ENCODE measurements around the gene IFNK.
"Not testable (repeated sequence)": the region's sequence is repeated elsewhere in the genome, so short reads cannot be mapped to it uniquely, and the experiment has no call there.

IFNK gene

GRCh38 chr9:27497883-27498417 lies 26.1 kb upstream of the IFNK start:
- ChIA-PET CTCF (interaction anchor here (0.7 to 1.2 kb wide), 2 partner anchors 8 to 14 kb away, joined by 3 read pairs; no protein-coding TSS in a partner anchor), POLR2A (no interaction called here)
- Histone ChIP-seq H3K9me3 (ENCODE audit: control insufficient read depth, insufficient read depth, low read depth, low read length) (no peaks in the 10 kb centered on the region), H3K4me3 (ENCODE audit: low read depth, low read length) (no peak overlapping the region), H3K36me3 (ENCODE audit: control insufficient read depth in 2 of 2, insufficient read depth in 1 of 2, low read length in 2 of 2) (no peaks in the 10 kb centered on the region), H3K4me1 (ENCODE audit: control insufficient read depth, insufficient read depth, low read length) (peaks cover 11% of the 10 kb centered on the region), H3K27ac (ENCODE audit: extremely low read depth, low read depth, low read length) (no peak overlapping the region)
- TF ChIP-seq ZNF221 (tag by site-specific recombination; IDR thresholded peaks at IDR 0.05; ENCODE audit: borderline replicate concordance) = no peak
- no peak for TF ChIP-seq ZNF585B (tag by site-specific recombination; IDR thresholded peaks at IDR 0.05)
- TF ChIP-seq ZNF202 (tag by site-specific recombination; IDR thresholded peaks at IDR 0.05; ENCODE audit: borderline replicate concordance) = no peak
- TF ChIP-seq RBAK (tag by site-specific recombination; IDR thresholded peaks at IDR 0.05) = no peak
- TF ChIP-seq ZNF292 (tag by site-specific recombination; IDR thresholded peaks at IDR 0.05; ENCODE audit: borderline replicate concordance, low read depth) = no peak

GRCh38 chr9:27499451-27499850 lies 24.6 kb upstream of the IFNK start:
- TF ChIP-seq ZSCAN4 (tag by site-specific recombination; IDR thresholded peaks at IDR 0.05) (no peak), ZNF621 (tag by site-specific recombination; IDR thresholded peaks at IDR 0.05) (no peak), SP7 (tag by site-specific recombination; IDR thresholded peaks at IDR 0.05) (0 out of 2 replicates have a peak, but pooled peaks have one; percentile 10), PRDM1 (tag by site-specific recombination; IDR thresholded peaks at IDR 0.05) (peak; percentile 64), REPIN1 (tag by site-specific recombination; IDR thresholded peaks at IDR 0.05; ENCODE audit: low read depth) (no peak), PRDM4 (tag by site-specific recombination; IDR thresholded peaks at IDR 0.05) (no peak), PRDM6 (tag by site-specific recombination; IDR thresholded peaks at IDR 0.05) (peak; percentile 60), ZNF37A (tag by site-specific recombination; IDR thresholded peaks at IDR 0.05) (no peak)
- ChIA-PET CTCF (interaction anchor here (0.6 kb wide), 1 partner anchor 221 kb away, joined by 3 read pairs; no protein-coding TSS in a partner anchor), POLR2A (no interaction called here)
- H3K4me3 ChIP-seq (ENCODE audit: low read depth, low read length) = no peak overlapping the region
- H3K4me1 ChIP-seq (ENCODE audit: control insufficient read depth, insufficient read depth, low read length) = peaks cover 11% of the 10 kb centered on the region
- no peaks in the 10 kb centered on the region for H3K36me3 ChIP-seq (ENCODE audit: control insufficient read depth in 2 of 2, insufficient read depth in 1 of 2, low read length in 2 of 2)
- no peaks in the 10 kb centered on the region for H3K9me3 ChIP-seq (ENCODE audit: control insufficient read depth, insufficient read depth, low read depth, low read length)
- H3K27ac ChIP-seq (ENCODE audit: extremely low read depth, low read depth, low read length) = no peak overlapping the region

- H3K9me3 ChIP-seq (ENCODE audit: control insufficient read depth, insufficient read depth, low read depth, low read length); H3K27ac ChIP-seq (ENCODE audit: extremely low read depth, low read depth, low read length); POLR2A ChIA-PET; H3K36me3 ChIP-seq (ENCODE audit: control insufficient read depth in 2 of 2, insufficient read depth in 1 of 2, low read length in 2 of 2); CTCF ChIA-PET; H3K4me3 ChIP-seq (ENCODE audit: low read depth, low read length): not testable (repeated sequence)
- H3K4me1 ChIP-seq (ENCODE audit: control insufficient read depth, insufficient read depth, low read length) = peaks cover 11% of the 10 kb centered on the region
Observed at GRCh38 chr9:27500902-27501301, 23.2 kb upstream of the IFNK start.

- CTCF ChIA-PET = interaction anchor here (1.4 kb wide), 1 partner anchor 170 kb away, joined by 6 read pairs; no protein-coding TSS in a partner anchor
- TF ChIP-seq ELK4 (IDR thresholded peaks at IDR 0.05; ENCODE audit: borderline replicate concordance, low read depth, low read length) = no peak
- H3K27ac ChIP-seq (ENCODE audit: extremely low read depth, low read depth, low read length) = no peak overlapping the region
Observed at GRCh38 chr9:27503623-27504022, 20.5 kb upstream of the IFNK start.

More at GRCh38 chr9:27503623-27504022, 20.5 kb upstream of the IFNK start:
- POLR2A ChIA-PET = no interaction called here
- Histone ChIP-seq H3K9me3 (ENCODE audit: control insufficient read depth, insufficient read depth, low read depth, low read length) (no peaks in the 10 kb centered on the region), H3K36me3 (ENCODE audit: control insufficient read depth in 2 of 2, insufficient read depth in 1 of 2, low read length in 2 of 2) (no peaks in the 10 kb centered on the region), H3K4me1 (ENCODE audit: control insufficient read depth, insufficient read depth, low read length) (peaks cover 8% of the 10 kb centered on the region), H3K4me3 (ENCODE audit: low read depth, low read length) (no peak overlapping the region)

Measured in HEK293 (cell line).